ENCODE data around the gene CATSPER3.

Gene CATSPER3

GRCh38 chr5:134967607-134968006 lies at the start of gene CATSPER3:
TSS of gene CATSPER3 (plus strand) at chr5:134967907. CDS start at chr5:134967992, 85 bp downstream.
- Mint-ChIP-seq H3K4me3 (no peak within 1 kb of the TSS), H3K9me3 (no peaks in the 10 kb centered on the region), H3K4me1 (peaks cover 35% of the 10 kb centered on the region), H3K27me3 (no peaks in the 10 kb centered on the region), H3K27ac (no peak within 1 kb of the TSS), H3K36me3 (peaks cover 22% of the 10 kb centered on the region)
- CTCF ChIA-PET = no interaction called here
- no peak for DNase-seq

GRCh38 chr5:134918861-134919260 lies 48.8 kb upstream of the CATSPER3 start:
- Mint-ChIP-seq H3K4me3 (no peak overlapping the region), H3K27ac (no peak overlapping the region), H3K27me3 (no peaks in the 10 kb centered on the region), H3K36me3 (peaks cover 37% of the 10 kb centered on the region), H3K9me3 (no peaks in the 10 kb centered on the region), H3K4me1 (peaks cover 6% of the 10 kb centered on the region)
- CTCF ChIA-PET = interaction anchor here (0.6 to 2.2 kb wide), 5 partner anchors 10 to 144 kb away, joined by 3 to 8 read pairs (median 3); partner anchors contain the start of gene PCBD2
- no peak for DNase-seq

GRCh38 chr5:134920848-134921575 lies 46.7 kb upstream of the CATSPER3 start:
- no peak for DNase-seq
- Mint-ChIP-seq H3K4me1 (peaks cover 6% of the 10 kb centered on the region), H3K27me3 (no peaks in the 10 kb centered on the region), H3K4me3 (no peak overlapping the region), H3K27ac (no peak overlapping the region), H3K9me3 (no peaks in the 10 kb centered on the region), H3K36me3 (peaks cover 33% of the 10 kb centered on the region)
- CTCF ChIA-PET = no interaction called here

DNA sequence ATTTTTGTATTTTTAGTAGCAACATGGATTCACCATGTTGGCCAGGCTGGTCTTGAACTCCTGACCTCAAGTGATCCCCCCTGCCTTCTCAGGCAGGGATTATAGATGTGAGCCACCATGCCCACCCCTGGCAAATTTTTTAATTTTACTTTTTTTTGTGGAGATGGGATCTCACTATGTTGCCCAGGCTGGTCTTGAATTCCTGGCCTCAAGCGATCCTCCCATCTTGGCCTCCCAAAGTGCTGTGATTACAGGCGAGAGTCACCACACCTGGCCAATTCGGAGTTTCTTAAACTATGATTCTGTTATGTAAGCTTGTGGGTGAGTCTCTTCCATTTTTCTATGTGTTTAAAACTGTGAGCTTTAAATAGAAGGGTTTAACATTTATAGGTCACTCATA lies 35.2 kb upstream of the CATSPER3 start:
- Mint-ChIP-seq H3K36me3 (peaks cover 22% of the 10 kb centered on the region), H3K4me3 (no peak overlapping the region), H3K27ac (no peak overlapping the region), H3K27me3 (no peaks in the 10 kb centered on the region), H3K4me1 (no peaks in the 10 kb centered on the region), H3K9me3 (no peaks in the 10 kb centered on the region)
- CTCF ChIA-PET = no interaction called here
- DNase-seq = no peak

GRCh38 chr5:134934202-134934601 lies 33.5 kb upstream of the CATSPER3 start:
- H3K4me1 Mint-ChIP-seq = no peaks in the 10 kb centered on the region
- CTCF ChIA-PET = no interaction called here
- H3K27me3 Mint-ChIP-seq = no peaks in the 10 kb centered on the region
- H3K27ac Mint-ChIP-seq = no peak overlapping the region
- no peak for DNase-seq
- H3K9me3 Mint-ChIP-seq = no peaks in the 10 kb centered on the region
- H3K36me3 Mint-ChIP-seq = peaks cover 22% of the 10 kb centered on the region
- H3K4me3 Mint-ChIP-seq = no peak overlapping the region

DNA sequence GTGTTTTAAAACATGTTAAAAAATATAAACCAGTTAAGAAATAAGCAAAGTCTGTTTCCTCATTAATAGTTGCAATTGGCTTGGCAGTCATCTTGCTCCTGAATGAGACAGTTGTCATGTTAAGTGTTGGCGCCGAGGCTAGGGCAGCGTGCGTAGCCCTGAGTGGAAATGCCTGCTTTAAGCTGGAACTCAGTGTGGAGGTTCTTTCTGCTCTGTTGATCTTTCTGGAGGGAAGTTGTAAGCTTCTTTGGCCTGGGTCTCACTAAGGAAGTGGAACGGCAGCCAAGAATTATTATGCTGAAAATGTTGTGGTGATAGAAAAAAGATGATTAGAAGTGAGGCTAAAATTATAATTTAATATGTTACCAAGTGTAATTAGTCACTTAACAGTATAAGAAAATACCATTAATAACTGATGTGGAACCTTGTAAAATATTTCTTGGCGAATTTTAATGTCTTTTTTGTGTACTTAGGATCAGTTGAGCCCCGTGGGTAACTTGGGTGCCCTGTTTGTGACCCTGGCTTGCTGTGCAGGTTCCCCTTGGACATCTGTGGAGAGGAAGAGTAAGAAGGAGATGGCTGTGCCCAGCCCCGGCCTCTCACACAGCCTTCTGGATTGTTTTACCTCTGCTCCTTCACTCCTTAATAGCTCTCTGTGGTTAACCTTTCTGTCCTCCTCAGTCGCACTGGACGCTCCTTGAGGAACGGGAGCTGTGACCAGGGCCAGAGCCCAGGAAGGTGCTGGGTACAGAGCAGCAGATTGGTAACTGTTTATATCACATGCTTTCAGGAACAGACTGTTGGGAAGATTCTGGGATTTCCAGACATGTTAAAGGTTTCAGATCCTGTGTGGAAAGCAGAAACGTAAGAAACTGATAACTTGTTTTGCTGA lies 31.8 kb upstream of the CATSPER3 start:
- no peaks in the 10 kb centered on the region for H3K4me1 Mint-ChIP-seq
- no peaks in the 10 kb centered on the region for H3K9me3 Mint-ChIP-seq
- H3K27ac Mint-ChIP-seq = no peak overlapping the region
- H3K27me3 Mint-ChIP-seq = no peaks in the 10 kb centered on the region
- DNase-seq = no peak
- no peak overlapping the region for H3K4me3 Mint-ChIP-seq
- H3K36me3 Mint-ChIP-seq = peaks cover 20% of the 10 kb centered on the region
- CTCF ChIA-PET = no interaction called here

DNA sequence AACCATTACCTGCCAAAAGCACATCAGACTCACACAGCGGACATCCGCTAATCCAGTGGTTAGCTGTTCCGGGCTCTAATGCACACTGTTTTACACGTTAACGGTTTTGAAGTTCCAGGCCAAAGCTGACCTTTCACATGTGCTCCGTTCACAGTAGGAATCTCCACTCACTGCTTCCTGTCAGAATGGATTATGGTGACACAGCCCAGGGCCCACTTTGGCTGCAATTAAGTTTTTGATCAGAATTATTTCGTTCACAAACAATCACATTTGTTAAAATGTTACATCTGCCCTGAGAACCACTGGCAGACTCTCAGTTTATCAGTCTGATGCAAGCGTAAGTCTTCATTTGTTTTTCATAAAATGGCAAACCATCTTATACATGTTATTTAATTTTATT lies 30.2 kb upstream of the CATSPER3 start:
- Mint-ChIP-seq H3K4me1 (no peaks in the 10 kb centered on the region), H3K27me3 (no peaks in the 10 kb centered on the region), H3K4me3 (no peak overlapping the region), H3K36me3 (peaks cover 26% of the 10 kb centered on the region), H3K9me3 (no peaks in the 10 kb centered on the region), H3K27ac (no peak overlapping the region)
- no peak for DNase-seq
- CTCF ChIA-PET = no interaction called here

- no peaks in the 10 kb centered on the region for H3K4me1 Mint-ChIP-seq
- no peaks in the 10 kb centered on the region for H3K9me3 Mint-ChIP-seq
- no peak for DNase-seq
- no peak overlapping the region for H3K4me3 Mint-ChIP-seq
- H3K27ac Mint-ChIP-seq = no peak overlapping the region
- CTCF ChIA-PET = no interaction called here
- H3K36me3 Mint-ChIP-seq = peaks cover 26% of the 10 kb centered on the region
- no peaks in the 10 kb centered on the region for H3K27me3 Mint-ChIP-seq
Observed at GRCh38 chr5:134938030-134938429, 29.7 kb upstream of the CATSPER3 start.

- CTCF ChIA-PET = no interaction called here
- H3K27me3 Mint-ChIP-seq = no peaks in the 10 kb centered on the region
- no peaks in the 10 kb centered on the region for H3K9me3 Mint-ChIP-seq
- H3K4me1 Mint-ChIP-seq = no peaks in the 10 kb centered on the region
- H3K4me3 Mint-ChIP-seq = no peak overlapping the region
- no peak overlapping the region for H3K27ac Mint-ChIP-seq
- H3K36me3 Mint-ChIP-seq = peaks cover 22% of the 10 kb centered on the region
- no peak for DNase-seq
Observed at GRCh38 chr5:134939500-134939899, 28.2 kb upstream of the CATSPER3 start.

- H3K27ac Mint-ChIP-seq = no peak overlapping the region
- no peak for DNase-seq
- CTCF ChIA-PET = no interaction called here
- no peaks in the 10 kb centered on the region for H3K4me1 Mint-ChIP-seq
- no peaks in the 10 kb centered on the region for H3K27me3 Mint-ChIP-seq
- peaks cover 13% of the 10 kb centered on the region for H3K36me3 Mint-ChIP-seq
- H3K4me3 Mint-ChIP-seq = no peak overlapping the region
- H3K9me3 Mint-ChIP-seq = no peaks in the 10 kb centered on the region
Observed at GRCh38 chr5:134943547-134943946, 24.2 kb upstream of the CATSPER3 start.

- Mint-ChIP-seq H3K9me3 (no peaks in the 10 kb centered on the region), H3K4me3 (no peak overlapping the region), H3K27me3 (no peaks in the 10 kb centered on the region), H3K4me1 (no peaks in the 10 kb centered on the region), H3K36me3 (peaks cover 16% of the 10 kb centered on the region), H3K27ac (no peak overlapping the region)
- DNase-seq = no peak
- CTCF ChIA-PET = interaction anchor here (0.8 kb wide), 1 partner anchor 68 kb away, joined by 3 read pairs; no protein-coding TSS in a partner anchor
Observed at GRCh38 chr5:134944630-134945029, 23.1 kb upstream of the CATSPER3 start.

- Mint-ChIP-seq H3K36me3 (peaks cover 13% of the 10 kb centered on the region), H3K4me3 (no peak overlapping the region), H3K4me1 (no peaks in the 10 kb centered on the region), H3K9me3 (no peaks in the 10 kb centered on the region), H3K27me3 (no peaks in the 10 kb centered on the region), H3K27ac (no peak overlapping the region)
- DNase-seq = no peak
- CTCF ChIA-PET = interaction anchor here (0.8 kb wide), 1 partner anchor 68 kb away, joined by 3 read pairs; no protein-coding TSS in a partner anchor
Observed at GRCh38 chr5:134945041-134945440, 22.7 kb upstream of the CATSPER3 start.

GRCh38 chr5:134948911-134949310 lies 18.8 kb upstream of the CATSPER3 start:
- Mint-ChIP-seq H3K4me1 (no peaks in the 10 kb centered on the region), H3K4me3 (no peak overlapping the region), H3K27ac (no peak overlapping the region), H3K9me3 (peaks cover 1% of the 10 kb centered on the region), H3K27me3 (no peaks in the 10 kb centered on the region), H3K36me3 (peaks cover 4% of the 10 kb centered on the region)
- CTCF ChIA-PET = interaction anchor here (1.2 kb wide), 1 partner anchor 32 kb away, joined by 3 read pairs; no protein-coding TSS in a partner anchor
- DNase-seq = no peak

DNA sequence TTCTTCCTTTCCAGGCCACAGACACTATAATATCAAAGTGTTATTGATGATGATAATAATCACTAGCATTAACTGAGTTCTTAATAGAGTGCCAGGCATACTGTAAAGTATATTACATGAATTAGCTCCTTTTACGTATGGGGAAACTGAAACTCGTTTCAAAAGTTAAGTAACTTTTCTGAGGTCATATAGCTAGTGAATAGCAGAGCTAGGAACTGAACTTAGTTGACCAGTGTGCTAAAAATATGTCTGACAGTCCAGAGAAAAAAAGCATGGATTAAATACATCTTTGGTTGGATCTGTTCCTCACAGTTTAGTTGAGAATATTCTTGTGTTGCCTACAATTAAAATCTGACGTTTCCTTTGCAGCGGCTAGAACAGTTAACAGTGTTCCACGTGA lies 18.4 kb upstream of the CATSPER3 start:
- Mint-ChIP-seq H3K27me3 (no peaks in the 10 kb centered on the region), H3K36me3 (peaks cover 6% of the 10 kb centered on the region), H3K27ac (no peak overlapping the region), H3K4me1 (no peaks in the 10 kb centered on the region), H3K4me3 (no peak overlapping the region), H3K9me3 (peaks cover 3% of the 10 kb centered on the region)
- DNase-seq = no peak
- CTCF ChIA-PET = no interaction called here
